ENCODE results near the gene MYBPH.

MYBPH gene

DNA sequence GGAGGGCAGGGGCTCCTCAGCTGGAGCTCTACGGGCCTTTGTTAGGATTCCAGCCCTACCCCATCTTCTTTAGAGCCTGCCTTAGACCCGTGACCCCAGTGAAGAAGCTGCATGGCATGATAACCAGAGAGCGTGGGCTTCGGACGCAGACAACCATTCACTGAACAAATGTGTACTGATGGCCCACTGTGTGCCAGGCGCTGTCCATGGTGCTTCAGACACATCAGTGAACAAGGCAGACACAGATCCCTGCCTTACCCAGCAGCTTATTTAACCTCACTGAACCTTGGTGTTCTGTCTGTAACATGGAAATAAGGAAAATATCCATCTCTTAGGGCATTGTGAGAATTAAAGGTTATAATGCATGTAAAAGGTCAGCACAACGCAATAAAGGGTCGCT lies 44.3 kb upstream of the MYBPH start:
- Histone ChIP-seq H3K9ac (ENCODE audit: low read length) (no peak overlapping the region), H3K27me3 (ENCODE audit: insufficient read depth, low read length) (no peaks in the 10 kb centered on the region), H3K9me2 (ENCODE audit: low read depth, low read length) (no peaks in the 10 kb centered on the region), H3K4me1 (ENCODE audit: insufficient read depth, low read length, severe bottlenecking) (no peaks in the 10 kb centered on the region), H3K4me3 (ENCODE audit: low read depth, low read length, poor library complexity, severe bottlenecking) (no peak overlapping the region), H4K20me1 (ENCODE audit: insufficient read depth, low read length) (no peaks in the 10 kb centered on the region), H3K4me2 (ENCODE audit: low read length) (no peak overlapping the region), H3K9me3 (ENCODE audit: low read length) (no peaks in the 10 kb centered on the region), H3K36me3 (ENCODE audit: insufficient read depth, low read length) (no peaks in the 10 kb centered on the region), H3K79me2 (ENCODE audit: insufficient read depth, low read length) (no peaks in the 10 kb centered on the region), H3F3A (ENCODE audit: insufficient read depth, low read length) (no peaks in the 10 kb centered on the region), H3K27ac (ENCODE audit: low read depth, low read length, poor library complexity, severe bottlenecking) (no peak overlapping the region), H2AFZ (ENCODE audit: low read length) (no peak overlapping the region)
- TF ChIP-seq CTCF (IDR thresholded peaks at IDR 0.05; ENCODE audit: low read length) (no peak), EZH2 (IDR thresholded peaks at IDR 0.05; ENCODE audit: borderline replicate concordance, low read length) (no peak)

DNA sequence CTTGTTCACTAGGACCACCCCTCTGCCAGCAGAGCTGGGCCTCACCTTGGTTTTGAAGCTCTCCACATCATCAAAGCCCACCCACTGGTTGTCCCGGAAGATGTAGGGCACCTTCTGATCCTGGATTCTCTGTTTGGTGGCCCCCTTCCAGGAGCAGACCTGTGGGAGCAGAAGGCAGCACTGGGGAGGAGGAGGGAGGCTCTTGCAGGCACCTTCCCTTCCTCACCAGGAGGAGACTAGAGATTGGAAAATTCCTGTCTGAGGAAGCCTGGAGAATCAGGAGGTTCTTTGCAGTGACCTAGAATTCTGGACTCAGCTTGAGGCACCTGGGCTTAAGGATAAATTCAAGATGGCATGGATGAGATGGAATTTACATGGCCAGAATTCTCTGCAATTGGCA lies 43.5 kb upstream of the MYBPH start:
- no peak overlapping the region for H3K9ac ChIP-seq (ENCODE audit: low read length)
- H3K9me2 ChIP-seq (ENCODE audit: low read depth, low read length), result no peaks in the 10 kb centered on the region
- H3K27ac ChIP-seq (ENCODE audit: low read depth, low read length, poor library complexity, severe bottlenecking), result no peak overlapping the region
- H3K9me3 ChIP-seq (ENCODE audit: low read length), result no peaks in the 10 kb centered on the region
- H4K20me1 ChIP-seq (ENCODE audit: insufficient read depth, low read length), result no peaks in the 10 kb centered on the region
- TF ChIP-seq EZH2 (IDR thresholded peaks at IDR 0.05; ENCODE audit: borderline replicate concordance, low read length), result no peak
- TF ChIP-seq CTCF (IDR thresholded peaks at IDR 0.05; ENCODE audit: low read length), result no peak
- no peak overlapping the region for H3K4me3 ChIP-seq (ENCODE audit: low read depth, low read length, poor library complexity, severe bottlenecking)
- no peaks in the 10 kb centered on the region for H3K79me2 ChIP-seq (ENCODE audit: insufficient read depth, low read length)
- no peaks in the 10 kb centered on the region for H3K27me3 ChIP-seq (ENCODE audit: insufficient read depth, low read length)
- no peaks in the 10 kb centered on the region for H3K36me3 ChIP-seq (ENCODE audit: insufficient read depth, low read length)
- no peak overlapping the region for H3K4me2 ChIP-seq (ENCODE audit: low read length)
- H2AFZ ChIP-seq (ENCODE audit: low read length), result no peak overlapping the region
- no peaks in the 10 kb centered on the region for H3F3A ChIP-seq (ENCODE audit: insufficient read depth, low read length)
- H3K4me1 ChIP-seq (ENCODE audit: insufficient read depth, low read length, severe bottlenecking), result no peaks in the 10 kb centered on the region

DNA sequence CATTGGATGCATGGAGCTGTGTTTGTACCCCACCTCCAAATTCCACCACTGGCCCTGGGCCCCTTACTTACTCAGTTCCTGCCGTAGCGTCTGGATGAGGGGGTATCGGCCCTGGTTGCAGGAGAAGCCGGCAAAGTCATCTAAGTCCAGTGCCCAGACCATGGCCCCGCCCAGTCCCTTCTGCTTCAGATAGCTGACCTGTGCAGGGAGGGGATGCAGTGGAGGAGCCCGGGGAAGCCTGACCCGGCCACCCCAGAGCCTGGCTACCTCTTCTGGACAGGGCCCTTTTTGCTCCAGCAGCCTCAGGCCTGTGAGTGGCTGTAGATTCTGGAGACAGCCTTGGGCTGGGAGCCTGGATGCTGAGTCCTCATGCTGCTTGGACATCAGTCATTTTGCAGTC lies 42.0 kb upstream of the MYBPH start:
- no peaks in the 10 kb centered on the region for H3K4me1 ChIP-seq (ENCODE audit: insufficient read depth, low read length, severe bottlenecking)
- no peak overlapping the region for H3K4me2 ChIP-seq (ENCODE audit: low read length)
- H3K36me3 ChIP-seq (ENCODE audit: insufficient read depth, low read length), result no peaks in the 10 kb centered on the region
- no peak overlapping the region for H3K9ac ChIP-seq (ENCODE audit: low read length)
- no peak overlapping the region for H2AFZ ChIP-seq (ENCODE audit: low read length)
- H3K27me3 ChIP-seq (ENCODE audit: insufficient read depth, low read length), result 0 out of 2 replicates have a peak, but pooled peaks cover 8% of the 10 kb centered on the region
- H3K9me3 ChIP-seq (ENCODE audit: low read length), result no peaks in the 10 kb centered on the region
- H4K20me1 ChIP-seq (ENCODE audit: insufficient read depth, low read length), result no peaks in the 10 kb centered on the region
- no peak for TF ChIP-seq EZH2 (IDR thresholded peaks at IDR 0.05; ENCODE audit: borderline replicate concordance, low read length)
- no peak for TF ChIP-seq CTCF (IDR thresholded peaks at IDR 0.05; ENCODE audit: low read length)
- no peaks in the 10 kb centered on the region for H3F3A ChIP-seq (ENCODE audit: insufficient read depth, low read length)
- no peak overlapping the region for H3K4me3 ChIP-seq (ENCODE audit: low read depth, low read length, poor library complexity, severe bottlenecking)
- no peaks in the 10 kb centered on the region for H3K79me2 ChIP-seq (ENCODE audit: insufficient read depth, low read length)
- H3K9me2 ChIP-seq (ENCODE audit: low read depth, low read length), result no peaks in the 10 kb centered on the region
- no peak overlapping the region for H3K27ac ChIP-seq (ENCODE audit: low read depth, low read length, poor library complexity, severe bottlenecking)

Measured in OCI-LY1 (cell line).